ENCODE results near the gene TSHZ2.

Gene TSHZ2

DNA sequence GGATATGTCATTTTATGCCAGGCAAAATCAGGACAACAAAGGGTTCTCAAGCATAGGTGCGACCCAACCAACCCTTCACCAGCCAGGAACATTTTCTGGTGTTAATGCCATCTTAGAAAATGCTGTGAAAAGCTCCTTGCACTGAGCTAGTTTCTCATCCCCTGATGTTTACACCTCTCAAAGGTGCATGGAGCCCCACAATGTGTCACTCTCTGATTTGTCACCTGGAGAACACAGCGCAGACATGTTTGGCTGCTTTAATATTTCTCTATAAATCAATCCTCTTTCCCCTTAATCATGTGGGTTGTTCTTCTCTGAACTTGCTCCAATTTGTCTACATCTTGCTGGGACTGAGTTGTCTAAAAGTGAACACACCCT lies 244.3 kb downstream of the TSHZ2 start:
- DNase-seq: no peak

DNA sequence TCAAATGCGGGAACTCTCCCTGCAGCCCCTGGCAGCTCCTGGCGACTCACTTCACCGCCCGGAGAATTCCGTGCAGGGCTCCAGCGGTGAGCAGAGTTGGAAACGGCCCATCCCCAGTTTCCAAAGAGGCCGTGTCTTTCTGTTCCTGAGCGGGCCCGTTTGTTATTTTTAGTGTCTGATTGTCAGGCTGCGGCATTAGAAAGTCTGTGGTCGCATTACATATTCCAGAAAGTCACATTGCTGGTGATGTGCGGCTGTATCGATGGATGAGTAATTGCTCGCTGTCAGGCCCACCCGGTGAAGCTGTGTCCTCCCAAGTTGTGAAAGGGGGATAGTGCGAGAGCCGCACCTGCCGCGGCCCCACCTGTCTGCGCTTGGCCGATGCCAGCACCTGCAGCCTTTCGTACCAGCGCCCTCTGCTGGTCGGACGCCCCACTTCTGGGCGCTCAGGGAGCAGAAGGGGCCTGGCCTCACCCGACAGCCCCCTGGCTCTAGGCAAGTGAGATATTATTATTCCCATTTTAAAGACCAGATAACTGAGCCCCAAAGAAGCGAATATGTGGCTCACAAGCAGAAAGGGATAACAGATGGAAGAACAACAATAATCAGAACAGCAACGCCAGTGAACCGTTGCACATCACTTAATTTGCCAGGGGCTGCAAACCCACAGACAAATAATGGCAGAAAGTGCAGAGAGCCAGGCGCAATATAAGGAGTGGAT lies 244.9 kb downstream of the TSHZ2 start:
- peak; percentile 59 for DNase-seq

DNA sequence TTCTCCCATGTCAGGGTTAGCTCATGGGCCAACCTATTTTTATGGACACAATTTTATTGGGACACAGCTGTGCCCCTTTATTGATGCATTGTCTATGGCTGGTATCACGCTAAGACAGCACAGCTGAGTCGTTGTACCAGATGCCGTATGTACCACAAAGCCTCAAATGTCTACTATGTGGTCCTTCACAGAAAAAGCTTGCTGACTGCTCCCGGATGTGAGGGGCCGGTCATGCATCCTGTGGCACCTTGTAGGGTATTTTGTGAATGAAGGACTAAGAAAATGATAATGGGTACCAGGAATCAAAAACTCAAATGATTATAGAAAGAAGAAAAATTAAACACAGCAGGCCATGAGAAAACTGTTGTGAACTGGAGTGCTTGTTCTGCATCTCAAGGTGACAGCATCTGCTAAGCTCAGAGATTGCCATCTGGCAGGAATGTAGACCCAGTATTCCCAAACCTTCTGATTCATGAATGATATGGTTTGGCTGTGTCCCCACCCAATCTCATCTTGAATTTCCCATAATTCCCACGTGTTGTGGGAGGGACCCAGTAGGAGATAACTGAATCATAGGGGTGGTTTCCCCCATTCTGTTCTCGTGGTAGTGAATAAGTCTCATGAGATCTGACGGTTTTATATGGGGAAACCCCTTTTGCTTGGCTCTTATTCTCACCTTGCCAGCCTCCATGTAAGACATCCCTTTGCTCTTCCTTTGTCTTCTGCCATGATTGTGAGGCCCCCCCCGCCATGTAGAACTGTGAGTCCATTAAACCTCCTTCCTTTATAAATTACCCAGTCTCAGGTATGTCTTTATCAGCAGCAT lies 248.5 kb downstream of the TSHZ2 start:
- DNase-seq: no peak

DNA sequence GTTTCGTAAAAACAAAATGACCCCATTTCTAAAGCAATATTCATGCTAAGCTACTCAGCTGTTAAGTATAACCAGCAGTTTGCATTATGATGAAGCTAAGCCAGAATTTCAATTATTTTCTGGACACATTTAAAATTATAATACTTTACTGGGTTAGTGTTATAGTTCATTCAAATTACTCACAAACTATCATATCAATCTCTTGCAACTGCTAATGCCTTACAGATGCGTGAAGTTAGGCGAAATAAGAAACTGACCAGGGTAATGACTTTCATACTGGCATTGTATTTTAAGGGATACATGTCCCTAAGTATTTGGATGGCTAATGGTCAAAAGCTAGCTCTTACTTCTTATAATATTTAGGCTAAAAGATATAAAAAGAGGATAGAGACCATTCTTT lies 249.6 kb downstream of the TSHZ2 start:
- DNase-seq: no peak

DNA sequence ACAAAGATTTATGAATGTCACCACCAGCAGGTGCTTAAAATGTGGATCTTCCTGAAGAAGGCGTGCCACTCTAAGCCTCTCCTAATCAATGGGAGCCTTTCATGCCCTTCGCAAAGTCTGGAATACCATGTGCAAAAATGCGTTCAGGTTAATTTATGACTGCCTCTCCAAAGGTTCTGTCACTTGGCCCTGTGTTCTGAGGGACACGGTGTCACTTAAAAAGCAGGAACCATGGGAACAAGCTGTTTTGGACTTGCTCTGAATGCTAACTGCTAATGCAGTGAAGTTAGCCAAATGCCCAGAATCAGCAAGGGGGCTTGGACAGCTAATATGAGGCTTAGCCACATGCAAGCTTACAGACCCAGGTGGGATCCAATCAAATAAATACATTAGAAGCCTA lies 250.3 kb downstream of the TSHZ2 start:
- DNase-seq: no peak

DNA sequence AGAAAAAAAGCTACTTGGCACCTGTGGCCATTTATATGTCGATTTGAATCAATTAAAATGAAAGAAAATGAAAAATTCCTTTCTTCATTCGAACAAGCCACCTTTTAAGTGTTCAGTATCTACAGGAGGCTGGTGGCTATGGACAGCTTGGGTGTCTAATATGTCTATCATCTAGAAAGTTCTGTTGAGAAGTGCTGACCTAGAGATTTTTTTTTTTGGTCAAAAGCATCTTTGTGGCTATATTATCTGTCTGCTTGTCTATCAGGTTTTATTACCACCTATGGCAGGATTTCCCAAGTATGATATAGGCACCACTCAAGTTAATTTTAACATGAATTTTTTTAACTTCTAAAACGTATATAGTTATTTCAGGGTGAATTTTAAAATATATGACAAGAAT lies 250.8 kb downstream of the TSHZ2 start:
- no peak for DNase-seq

DNA sequence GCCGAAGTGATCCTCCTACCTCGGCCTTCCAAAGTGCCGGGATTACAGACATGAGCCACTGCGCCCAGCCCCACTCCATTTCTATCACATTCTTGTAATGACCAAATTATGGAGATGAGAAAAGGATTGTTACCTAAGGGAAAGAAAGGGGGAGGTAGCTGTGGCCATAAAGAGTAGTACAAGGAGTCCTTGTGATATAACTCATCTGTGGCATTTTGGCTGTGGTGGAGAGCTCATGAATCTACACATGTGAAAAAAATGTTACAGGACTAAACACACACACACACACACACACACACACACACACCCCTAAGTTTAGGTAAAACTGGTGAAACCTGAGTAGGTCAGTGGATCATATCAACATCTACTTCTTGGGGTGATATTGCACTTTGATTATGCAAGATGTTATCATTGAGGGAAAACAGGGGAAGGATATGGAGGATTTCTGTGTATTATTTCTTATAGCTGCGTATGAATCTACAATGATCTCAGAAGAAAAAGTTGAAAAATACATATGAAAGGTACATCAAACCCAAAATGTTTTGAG lies 251.5 kb downstream of the TSHZ2 start:
- DNase-seq: no peak

DNA sequence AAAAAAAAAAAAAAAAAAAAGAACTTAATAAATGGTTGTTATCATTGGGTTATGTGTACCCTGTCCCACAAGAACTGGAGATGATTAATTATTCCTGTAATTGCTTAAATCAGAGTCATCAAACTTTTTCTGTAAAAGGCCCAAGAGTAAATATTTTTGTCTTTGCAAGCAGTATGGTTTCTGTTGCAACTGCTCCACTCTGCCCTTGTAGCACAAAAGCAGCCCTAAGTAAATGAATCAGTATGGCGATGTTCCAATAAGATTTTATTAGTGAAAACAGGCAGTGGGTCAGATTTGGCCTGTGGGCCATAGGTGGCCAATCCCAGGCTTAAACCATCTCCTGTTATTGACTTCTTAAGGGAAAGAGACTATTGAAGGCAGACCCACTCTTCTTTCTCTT lies 252.7 kb downstream of the TSHZ2 start:
- no peak for DNase-seq

DNA sequence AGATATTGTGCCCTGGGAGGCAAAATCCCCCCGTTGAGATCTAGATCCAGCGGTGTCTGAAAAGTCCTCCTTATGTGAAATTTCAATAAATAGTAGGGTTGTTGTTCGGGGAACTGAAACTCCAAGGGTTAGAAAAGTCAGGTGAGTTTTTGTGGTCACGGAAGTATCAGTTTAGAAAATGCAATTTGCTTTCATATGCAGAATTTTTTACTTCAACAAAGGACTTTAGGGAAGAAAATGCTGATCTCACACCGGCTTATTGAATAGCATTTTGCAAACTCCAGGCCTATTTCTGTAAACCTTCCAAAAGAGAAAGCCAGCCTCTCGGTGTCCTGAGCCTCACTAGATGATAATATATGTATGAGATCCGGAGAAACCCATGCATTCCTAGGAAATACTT lies 254.7 kb downstream of the TSHZ2 start:
- DNase-seq: no peak

DNA sequence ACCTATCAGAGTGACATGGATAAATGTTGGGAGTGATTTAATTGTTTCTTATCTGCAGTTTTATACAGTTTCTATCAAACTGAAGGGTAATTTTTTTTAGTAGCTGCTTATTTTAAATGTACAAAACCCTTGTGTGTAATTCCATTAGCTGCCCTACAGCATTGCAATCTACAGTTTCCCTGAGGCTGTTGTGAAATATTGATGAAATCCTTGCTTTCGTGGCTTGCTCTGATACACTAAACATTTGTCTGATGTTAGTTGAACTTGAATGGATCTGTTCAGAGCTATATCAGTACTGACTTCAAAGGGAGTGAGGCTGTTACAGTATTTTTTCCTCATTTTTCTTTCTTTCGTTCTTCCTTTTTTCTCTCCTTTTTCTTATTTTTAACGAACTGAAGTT lies 255.4 kb downstream of the TSHZ2 start:
- DNase-seq: no peak

DNA sequence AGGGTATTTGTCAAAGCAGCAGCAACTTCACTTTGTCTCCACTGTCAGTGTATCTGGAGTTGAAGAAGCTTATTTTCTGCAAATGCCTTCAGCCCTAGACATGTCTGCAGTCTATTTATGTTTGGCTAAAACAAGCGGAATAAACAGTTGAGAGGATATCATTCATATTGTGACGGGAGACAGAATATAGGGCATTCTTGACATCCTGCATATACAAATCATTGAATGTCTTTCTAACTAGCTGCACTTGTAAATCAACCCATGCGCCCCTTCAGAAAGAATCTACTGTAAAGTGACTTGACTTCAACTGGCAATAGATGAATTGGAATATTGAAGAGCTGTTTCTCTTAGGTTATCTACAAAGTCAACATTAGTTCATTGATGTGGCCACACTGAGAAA lies 258.9 kb downstream of the TSHZ2 start:
- no peak for DNase-seq

DNA sequence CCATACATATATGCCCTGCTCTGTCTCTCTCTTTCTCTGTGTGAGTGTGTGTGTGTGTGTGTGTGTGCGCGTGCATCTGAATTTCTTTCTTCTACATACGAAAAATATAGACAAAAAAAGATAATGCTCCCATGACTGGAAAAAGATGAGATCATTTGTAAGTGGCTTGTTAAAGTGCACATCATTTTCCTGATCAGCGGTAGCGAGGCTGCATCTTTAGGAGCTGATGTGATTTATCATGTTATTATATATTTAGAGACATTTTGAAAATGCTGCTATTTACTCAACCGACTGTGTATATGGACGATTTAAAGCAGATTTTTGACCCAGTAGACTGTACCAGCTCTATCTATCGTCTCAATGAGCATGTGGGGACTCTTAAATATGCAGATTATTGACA lies 265.3 kb downstream of the TSHZ2 start:
- DNase-seq: no peak

DNA sequence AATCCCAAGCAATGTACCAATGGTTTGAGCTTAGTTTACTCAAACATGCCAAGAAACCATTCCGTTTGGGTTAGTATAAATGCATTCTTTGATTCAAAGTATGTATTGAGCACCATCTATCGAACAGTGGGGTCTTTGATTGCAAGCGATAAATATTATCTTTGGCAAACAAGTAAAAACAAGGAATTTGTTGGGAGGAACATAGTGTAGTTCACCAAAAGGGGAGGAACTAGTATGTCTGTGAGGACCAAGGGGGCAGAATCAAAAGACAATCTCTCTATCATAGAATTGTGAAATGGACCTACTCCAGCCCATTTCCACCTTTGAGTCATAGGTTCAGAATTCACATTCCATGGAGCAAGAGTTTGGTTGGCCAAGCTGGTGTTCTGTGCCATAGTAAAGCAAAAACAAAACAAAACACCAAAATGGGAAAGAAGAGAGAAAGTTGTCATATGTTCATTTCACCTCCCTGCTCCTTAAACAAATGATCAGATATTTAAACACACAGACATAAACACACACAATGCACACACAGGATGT lies 266.0 kb downstream of the TSHZ2 start:
- no peak for DNase-seq

DNA sequence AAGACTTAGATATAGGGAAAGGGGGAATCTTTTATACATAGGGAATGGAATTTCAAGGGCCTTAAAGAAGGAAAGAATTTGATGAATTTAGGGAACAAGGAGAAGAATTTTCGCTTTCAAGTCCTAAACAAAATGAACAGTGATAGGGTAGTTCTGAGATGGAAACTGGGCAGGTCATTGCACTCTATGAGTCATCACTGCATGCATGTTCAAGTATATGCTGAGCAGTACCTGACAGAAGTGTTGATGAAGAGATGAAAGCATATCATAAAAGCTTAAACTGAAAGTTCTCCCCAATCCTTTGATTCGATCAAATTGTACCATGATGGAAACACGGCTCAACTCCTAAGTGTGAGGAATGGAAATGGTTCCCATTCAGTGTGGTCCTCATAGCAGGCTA lies 271.0 kb downstream of the TSHZ2 start:
- no peak for DNase-seq

DNA sequence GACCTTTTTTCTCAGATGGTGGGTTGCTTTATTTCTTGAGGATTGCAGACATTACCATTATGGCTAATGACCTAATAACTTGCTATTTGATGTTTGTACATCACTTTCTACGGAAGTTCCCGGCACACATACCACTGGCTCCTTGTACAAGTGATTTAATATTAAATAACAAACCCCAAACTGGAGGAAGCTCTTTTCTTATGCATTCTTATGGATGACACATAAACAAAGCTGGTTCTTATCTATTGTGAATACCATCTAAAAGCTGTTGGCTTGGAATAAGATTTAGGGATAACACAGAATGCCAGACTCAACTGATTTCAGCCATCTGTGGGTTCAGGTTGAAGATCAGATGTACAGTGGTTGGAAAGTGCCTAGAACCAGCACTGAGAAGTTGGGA lies 272.6 kb downstream of the TSHZ2 start:
- DNase-seq: no peak

DNA sequence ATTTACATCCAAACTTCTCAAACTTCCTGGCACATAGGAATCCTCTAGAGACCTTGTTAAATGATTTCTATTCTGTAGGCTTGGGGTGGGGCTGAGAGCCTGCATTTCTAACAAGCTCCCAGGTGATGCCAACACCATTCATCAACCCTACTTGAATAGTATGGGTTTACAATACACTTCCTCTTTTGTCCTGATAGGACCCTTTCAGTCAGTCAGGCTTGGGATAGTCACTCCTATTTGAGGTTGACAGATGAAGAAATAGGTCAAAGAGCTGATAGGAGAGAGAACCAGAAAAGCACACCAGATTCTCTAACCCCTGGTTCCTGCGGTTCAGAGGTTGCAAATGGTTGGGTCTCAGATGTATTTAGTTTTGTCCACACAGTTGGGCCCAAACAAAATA lies 273.4 kb downstream of the TSHZ2 start:
- no peak for DNase-seq

DNA sequence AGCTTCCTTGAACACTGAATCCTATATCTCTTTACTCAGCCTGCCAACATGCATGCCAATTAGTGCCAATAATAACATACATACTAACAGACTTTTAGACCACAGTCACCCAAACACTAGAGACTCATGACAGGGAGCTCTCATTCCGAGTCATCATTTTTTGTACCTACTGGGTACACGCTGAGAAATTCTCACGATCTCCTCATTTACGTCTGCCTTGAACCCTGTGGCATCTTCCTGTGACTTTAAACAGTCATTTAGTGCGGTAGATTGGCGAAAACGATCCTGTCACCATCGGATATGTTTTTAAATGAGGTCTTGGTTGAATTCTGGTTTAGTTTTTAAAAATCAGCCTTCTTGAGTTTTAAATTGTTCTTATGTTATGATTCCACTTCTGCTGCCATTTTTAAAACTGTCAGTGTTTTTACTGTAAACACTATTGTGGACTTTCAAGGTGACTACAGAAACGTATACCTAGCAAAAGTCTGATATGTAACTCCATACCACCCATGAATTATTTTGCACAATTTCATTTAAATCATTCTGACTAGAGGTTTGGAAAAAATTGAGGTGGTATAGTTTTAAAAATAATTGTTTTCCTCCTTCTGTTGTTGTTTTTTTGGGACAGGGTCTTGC lies 275.4 kb downstream of the TSHZ2 start:
- no peak for DNase-seq

DNA sequence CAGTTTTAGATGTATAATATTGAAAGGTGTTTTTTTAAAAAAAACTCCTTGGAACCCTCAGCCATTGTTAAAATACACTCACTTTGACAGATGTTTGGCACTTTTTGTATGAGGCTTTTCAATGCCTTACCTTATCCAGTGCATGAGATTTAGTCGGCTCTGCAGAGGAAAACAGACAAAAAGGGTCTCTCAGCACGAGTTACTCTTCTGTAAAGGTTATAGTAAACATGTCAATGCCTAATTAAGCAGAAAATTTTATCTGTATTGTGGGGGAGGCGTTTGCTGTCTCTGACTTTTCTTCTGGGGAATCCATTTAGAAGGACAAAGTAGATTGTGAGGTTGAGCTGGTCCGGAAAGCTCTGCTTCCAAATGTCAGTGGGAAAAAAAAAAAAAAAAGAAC lies 278.3 kb downstream of the TSHZ2 start:
- no peak for DNase-seq

DNA sequence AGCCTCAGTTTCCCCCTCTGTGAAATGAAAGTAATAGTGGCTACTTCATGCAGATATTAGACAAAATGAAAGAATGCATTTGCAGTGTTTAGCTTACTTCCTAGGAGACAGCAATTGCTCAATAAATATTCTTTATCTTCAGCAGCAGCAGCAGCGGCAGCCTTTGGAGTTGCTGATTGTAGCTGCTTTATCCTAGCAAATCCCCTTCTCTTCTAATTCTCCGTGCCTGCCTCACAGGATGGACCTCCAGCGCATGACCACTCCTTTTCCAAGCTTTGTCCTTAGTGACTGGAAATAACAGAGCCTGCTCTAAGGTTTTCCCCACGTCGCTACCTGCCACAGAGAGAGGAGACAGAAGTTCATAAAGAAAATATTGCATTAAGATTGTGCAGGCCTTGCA lies 279.8 kb downstream of the TSHZ2 start:
- DNase-seq: no peak

DNA sequence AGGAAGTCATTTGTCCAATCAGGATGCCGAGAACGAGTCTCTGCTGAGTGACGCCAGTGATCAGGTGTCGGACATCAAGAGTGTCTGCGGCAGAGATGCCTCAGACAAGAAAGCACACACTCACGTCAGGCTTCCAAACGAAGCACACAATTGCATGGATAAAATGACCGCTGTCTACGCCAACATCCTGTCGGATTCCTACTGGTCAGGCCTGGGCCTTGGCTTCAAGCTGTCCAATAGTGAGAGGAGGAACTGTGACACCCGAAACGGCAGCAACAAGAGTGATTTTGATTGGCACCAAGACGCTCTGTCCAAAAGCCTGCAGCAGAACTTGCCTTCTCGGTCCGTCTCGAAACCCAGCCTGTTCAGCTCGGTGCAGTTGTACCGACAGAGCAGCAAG lies 281.5 kb downstream of the TSHZ2 start:
- DNase-seq: no peak

DNA sequence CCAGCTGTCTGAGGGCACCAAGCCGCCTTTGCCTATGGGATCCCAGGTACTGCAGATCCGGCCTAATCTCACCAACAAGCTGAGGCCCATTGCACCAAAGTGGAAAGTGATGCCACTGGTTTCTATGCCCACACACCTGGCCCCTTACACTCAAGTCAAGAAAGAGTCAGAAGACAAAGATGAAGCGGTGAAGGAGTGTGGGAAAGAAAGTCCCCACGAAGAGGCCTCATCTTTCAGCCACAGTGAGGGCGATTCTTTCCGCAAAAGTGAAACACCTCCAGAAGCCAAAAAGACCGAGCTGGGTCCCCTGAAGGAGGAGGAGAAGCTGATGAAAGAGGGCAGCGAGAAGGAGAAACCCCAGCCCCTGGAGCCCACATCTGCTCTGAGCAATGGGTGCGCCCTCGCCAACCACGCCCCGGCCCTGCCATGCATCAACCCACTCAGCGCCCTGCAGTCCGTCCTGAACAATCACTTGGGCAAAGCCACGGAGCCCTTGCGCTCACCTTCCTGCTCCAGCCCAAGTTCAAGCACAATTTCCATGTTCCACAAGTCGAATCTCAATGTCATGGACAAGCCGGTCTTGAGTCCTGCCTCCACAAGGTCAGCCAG lies 283.0 kb downstream of the TSHZ2 start:
- DNase-seq: no peak

DNA sequence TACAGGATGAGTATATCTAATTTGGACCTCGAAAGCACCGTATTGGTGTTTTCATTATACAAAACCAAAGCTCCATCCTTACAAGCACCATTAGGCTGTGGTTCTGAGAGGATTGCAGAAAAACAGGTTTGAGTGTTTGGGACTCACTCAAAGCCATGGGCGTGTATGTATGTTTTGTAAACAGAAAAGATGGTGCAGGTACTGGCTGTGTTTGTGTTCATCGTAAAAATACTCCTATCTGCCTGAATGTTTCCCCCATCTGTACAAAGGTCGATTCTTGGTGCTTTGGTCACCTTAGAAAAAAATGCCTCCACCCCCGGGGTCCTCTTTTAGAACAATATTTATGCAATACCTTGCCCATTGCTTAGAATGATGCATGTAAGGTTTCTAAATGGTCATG lies 286.6 kb downstream of the TSHZ2 start:
- DNase-seq: no peak

DNA sequence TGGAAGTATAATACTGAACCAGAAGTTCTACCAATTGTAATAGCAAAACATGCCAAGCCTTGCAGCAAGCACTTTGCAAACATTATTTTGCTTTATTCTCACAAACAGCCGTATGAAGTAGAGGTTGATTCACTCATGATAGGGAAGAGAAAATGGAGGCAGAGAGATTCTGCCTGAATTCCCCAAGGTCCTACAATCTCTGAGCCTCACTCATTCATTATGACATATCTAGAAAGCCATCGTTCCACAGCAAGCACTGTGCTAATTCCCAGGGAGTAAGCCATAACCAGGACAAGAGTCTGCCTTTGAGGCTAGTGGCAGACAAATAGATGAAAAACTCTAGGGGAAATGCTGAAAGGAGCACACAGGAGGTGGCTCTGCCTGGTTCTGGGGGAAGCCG lies 288.0 kb downstream of the TSHZ2 start:
- no peak for DNase-seq

All from NCI-H1436 (cell line).